Tibial nerve (tissue), 3 donors: Measurements from ENCODE around the gene PLAC8.

ENCODE experiments used
- POLR2A ChIP-seq, 2 donors: fragments of 450-650 bp; IDR thresholded peaks; one replicate each; pipeline ENCODE4 v1.6.1; 2017; ENCODE audit warnings: antibody characterized with exemption in 2 of 2, mild to moderate bottlenecking in 2 of 2, moderate library complexity in 2 of 2
- TF ChIP-seq, protein P1 (sequence below), 5 experiments: fragments of 200-600 bp in 3 of 5; fragments of 450-650 bp in 2 of 5; sonication (generic) in 3 of 5; IDR thresholded peaks; one replicate each; pipeline ENCODE4 v1.5.1; 2016 to 2019; ENCODE audit warnings: antibody characterized with exemption in 5 of 5, mild to moderate bottlenecking in 3 of 5, moderate library complexity in 2 of 5

DNA sequence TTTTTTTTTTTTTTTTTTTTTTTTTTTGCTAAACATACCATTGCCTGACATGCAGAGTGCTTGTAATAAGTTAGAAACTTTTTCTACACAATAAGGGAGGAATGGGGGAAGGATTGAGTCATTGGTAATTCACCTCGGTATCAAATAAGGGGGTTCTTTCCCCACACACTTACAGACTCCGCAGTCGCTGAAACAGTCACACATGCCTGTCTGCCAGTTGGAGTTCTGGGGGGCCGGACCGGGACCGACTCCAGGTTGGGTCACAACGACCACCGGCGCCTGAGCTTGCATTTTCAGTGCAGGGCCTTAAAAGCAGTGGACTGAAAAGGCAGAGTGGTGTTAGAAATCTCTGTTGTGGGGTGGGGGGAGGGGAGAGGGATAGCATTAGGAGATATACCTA, 6.9 kb downstream of the PLAC8 start:
- TF ChIP-seq, protein P1, sequence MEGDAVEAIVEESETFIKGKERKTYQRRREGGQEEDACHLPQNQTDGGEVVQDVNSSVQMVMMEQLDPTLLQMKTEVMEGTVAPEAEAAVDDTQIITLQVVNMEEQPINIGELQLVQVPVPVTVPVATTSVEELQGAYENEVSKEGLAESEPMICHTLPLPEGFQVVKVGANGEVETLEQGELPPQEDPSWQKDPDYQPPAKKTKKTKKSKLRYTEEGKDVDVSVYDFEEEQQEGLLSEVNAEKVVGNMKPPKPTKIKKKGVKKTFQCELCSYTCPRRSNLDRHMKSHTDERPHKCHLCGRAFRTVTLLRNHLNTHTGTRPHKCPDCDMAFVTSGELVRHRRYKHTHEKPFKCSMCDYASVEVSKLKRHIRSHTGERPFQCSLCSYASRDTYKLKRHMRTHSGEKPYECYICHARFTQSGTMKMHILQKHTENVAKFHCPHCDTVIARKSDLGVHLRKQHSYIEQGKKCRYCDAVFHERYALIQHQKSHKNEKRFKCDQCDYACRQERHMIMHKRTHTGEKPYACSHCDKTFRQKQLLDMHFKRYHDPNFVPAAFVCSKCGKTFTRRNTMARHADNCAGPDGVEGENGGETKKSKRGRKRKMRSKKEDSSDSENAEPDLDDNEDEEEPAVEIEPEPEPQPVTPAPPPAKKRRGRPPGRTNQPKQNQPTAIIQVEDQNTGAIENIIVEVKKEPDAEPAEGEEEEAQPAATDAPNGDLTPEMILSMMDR (IDR thresholded peaks at IDR 0.05): no peak
- no peak for TF ChIP-seq POLR2A (IDR thresholded peaks at IDR 0.05)
